Dermis microvascular lymphatic vessel endothelial cell (primary cell): ENCODE measurements around the gene ROCK2. TPM values are rescaled to one million over a fixed set of nuclear protein-coding genes. Genes with fewer than 3 reads are reported as not detected.
A peak's percentile ranks its signal among the peaks of the same experiment; 100 is the strongest.

Experiments used
- DNase-seq, 2 donors: peaks; one replicate each; pipeline versions ENCODE4 v3.0.0 to v3.0.0-alpha.2; 2010; ENCODE audit warnings: low read depth in 2 of 2
- total RNA-seq: library from RNA; depleted of rRNA; stranded (reverse); fragments of >200 nt; gene quantifications from 2 replicates; pipeline ENCODE4 v1.2.1, GENCODE V29; 2014

The ROCK2 gene
- total RNA-seq, 1 donor from 2014 or later: 39.0 TPM

- DNase-seq: no peak
Observed at GRCh38 chr2:11156396-11157075, 187.9 kb downstream of the ROCK2 start.

DNA sequence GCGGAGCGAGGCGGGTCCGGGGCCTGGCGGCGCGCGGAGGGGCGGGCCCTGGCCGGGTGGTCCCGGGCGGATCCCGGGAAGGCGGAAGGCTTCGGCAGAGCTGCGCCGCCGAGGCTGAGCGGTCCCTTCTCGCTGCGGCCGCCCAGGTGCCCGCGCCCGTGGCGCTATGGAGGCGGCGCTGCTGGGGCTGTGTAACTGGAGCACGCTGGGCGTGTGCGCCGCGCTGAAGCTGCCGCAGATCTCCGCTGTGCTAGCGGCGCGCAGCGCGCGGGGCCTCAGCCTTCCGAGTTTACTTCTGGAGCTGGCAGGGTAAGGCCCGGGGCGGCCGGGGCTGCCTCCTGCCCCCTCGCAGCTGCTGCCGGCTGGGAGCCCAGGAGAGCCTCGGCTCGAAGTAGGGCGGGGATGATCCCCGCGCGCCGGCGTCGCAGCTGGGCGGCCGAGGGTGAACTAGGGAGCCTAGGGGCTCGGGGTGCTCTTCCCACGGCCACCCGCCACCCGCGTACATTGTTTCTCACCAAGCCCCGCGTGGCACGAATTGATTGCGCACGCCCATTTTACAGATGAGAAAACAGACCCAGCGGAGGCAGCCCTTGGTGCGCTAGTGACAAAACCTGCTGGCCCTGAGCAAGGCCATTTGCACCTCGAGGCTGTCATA lies 188.9 kb downstream of the ROCK2 start, which contains the start of gene SLC66A3:
Gene SLC66A3, plus strand, starts transcription at position 87 of the 655 bp plus-strand sequence. Its CDS starts 80 bp downstream, at position 167.
- peak; percentile 60 to 93 for DNase-seq

DNA sequence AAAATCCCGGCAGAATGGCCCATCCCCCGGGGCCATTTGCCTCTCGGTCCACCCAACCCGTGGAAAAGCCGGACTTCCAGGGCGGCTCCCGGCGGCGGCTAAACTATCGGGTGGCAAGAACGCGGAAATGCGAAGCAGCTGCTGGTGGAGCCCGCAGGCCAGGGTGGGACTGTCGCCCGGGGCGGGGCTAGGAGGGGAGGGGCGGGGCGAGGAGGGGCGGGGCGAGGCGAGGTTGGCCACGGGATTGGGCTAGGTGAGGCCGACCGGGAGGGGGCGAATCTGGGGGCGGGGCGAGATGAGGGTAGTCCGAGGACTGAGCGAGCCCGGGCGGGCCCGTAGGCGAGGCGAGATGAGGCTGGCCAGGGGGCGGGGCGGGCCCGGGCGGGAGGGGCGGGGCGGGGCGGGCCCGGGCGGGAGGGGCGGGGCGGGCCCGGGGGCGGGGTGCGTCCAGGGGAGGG lies 189.5 kb downstream of the ROCK2 start:
- DNase-seq: peak; percentile 84 to 97

DNA sequence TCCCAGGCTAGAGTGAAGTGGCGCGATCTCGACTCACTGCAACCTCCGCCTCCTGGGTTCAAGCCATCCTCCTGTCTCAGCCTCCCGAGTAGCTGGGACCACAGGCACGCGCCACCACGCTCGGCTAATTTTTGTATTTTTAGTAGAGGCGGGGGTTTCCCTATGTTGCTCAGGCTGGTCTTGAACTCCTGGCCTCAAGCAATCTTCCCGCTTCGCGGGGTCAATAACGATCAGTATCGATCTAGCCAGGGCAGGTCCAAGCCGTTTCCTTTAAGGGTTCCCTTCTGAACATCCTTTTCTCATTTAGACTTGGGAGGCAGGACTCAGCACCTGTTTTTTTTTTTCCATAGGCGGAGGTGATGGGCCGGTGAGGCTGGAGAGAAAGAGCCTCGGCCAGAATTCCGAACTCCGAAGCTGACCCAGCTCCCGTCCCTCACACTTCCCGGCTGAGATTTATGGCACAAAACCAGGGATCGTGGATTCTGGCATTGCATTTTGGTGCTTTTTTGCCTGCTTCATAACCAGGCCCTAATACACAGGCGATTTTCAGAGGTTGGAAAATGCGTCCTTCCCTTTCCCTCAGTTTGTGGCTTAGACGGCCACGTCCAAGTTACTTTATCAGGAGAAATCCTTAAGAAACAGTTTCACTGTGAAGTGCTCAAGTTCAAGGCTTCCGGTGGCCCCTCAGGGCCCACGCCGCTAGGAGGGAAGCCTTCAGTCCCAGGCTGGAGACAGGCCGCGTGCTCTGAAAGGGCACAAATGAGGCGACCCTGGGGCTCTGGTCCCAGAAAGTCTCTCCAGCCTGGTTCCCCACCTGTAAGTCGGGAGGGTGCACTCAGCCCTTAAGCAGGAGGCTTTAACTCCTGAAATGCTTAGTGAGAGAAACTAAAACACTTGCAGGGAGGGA lies 190.2 kb downstream of the ROCK2 start:
- DNase-seq: no peak

GRCh38 chr2:11152591-11152990 lies 191.8 kb downstream of the ROCK2 start:
- no peak for DNase-seq

GRCh38 chr2:11147263-11147662 lies 197.2 kb downstream of the ROCK2 start:
- DNase-seq: no peak

GRCh38 chr2:11146076-11146475 lies 198.4 kb downstream of the ROCK2 start:
- no peak for DNase-seq

DNA sequence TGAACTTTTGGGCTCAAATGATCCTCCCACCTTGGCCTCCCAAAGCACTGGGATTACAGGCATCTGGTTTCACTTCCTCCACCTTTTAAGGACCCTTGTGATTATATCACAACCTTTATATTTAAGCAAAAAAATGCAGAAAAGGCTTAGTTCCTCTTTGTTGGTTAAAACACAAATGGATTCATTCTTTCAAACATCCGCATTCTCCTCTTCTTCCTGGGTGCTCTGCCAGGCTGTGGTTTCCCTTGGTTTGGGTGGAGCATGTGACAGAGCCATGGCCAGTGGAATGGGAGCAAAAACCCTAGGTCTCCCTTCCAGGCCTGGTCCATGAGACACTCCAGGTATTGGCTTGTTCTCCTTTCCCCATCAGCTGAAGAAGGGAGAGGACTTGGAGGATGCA lies 199.1 kb downstream of the ROCK2 start:
- DNase-seq: no peak

GRCh38 chr2:11144738-11145079 lies 199.7 kb downstream of the ROCK2 start:
- no peak for DNase-seq

DNA sequence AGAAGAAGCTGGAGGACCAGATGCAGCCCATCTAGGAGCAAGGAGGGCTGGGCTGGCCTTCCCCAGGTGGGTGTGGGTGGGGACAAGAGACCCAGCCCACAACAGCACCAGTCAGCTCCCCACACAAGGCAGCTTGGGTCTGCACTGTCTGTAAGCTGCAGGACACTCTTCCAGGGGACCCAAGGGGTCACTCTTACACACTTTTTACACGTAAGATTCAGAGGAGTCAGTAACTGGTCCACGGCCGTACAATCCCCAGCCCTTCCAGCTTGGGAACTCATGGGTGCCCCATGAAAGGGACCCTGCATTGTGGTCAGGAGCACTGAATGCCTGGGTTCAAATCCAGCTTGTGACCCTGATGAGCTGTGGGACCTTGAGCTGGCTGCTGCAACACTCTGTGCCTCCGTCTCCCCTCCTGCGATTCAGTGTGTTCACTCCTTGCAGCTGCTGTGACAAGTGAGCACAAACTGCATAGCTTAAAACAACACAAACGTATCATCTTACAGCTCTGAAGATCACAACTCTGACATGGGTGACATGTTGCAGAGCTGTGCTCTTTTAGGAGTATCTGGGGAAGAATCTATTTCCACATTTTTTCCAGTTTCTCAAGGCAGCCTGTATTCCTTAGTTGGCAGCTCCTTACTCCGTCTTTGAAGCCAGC lies 200.2 kb downstream of the ROCK2 start:
- no peak for DNase-seq

DNA sequence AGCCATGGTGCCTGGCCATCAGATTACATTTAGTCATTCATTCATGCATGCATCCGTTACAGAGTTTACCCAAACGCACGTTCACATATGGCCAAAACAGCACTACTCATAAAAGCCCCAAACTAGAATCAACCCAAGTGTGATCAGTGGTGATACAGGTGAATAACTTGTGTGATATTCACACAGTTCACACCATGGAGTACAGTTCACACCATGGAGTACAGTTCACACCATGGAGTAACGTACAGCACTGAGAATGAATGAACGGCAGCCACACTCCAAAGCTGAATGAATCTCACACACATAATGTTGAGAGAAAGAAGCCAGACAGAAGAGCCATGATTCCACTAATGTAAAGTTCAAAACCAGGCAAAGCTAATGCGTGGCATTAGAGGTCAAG lies 201.4 kb downstream of the ROCK2 start:
- no peak for DNase-seq

GRCh38 chr2:11142330-11142729 lies 202.1 kb downstream of the ROCK2 start:
- DNase-seq: no peak

GRCh38 chr2:11141319-11141718 lies 203.1 kb downstream of the ROCK2 start:
- DNase-seq: no peak

- peak in 1 of 2 donors; percentile 14 for DNase-seq
Observed at GRCh38 chr2:11140492-11140891, 203.9 kb downstream of the ROCK2 start.

DNA sequence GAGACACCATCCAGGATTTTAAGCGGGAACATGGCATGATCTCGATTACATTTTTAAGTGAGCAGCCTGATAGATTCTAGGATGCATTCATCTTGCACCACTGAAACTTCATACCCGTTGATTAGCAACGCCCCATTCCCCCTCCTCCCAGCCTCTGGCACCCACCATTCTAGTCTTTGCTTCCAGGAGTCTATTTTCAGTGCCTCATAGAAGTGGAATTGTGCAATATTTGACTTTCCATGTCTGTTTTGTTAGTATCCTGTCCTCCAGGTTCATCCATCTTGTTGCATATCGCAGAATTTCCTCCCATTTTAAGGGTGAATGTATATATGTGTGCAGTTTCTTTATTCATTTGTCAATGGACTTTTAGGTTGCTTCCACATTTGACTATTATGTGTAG lies 210.1 kb downstream of the ROCK2 start:
- no peak for DNase-seq

DNA sequence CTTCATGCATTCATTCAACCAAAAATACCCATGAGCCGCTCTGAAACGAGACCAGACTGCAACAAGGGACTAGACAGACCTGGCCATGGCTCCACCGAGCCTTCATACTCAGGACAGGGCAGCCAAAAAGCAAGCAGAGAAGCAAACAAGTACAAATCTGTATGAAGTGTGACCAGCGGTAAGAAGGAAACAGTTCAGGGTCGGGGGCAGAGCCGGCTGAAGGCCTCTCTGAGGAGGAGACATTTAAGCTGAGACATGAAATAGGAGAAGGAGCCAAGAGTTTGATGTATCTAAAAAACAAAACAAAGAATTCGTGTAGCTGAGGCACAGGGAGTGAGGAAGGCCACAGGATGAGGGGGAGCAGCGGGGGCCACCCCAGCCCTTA lies 210.5 kb downstream of the ROCK2 start:
- no peak for DNase-seq

DNA sequence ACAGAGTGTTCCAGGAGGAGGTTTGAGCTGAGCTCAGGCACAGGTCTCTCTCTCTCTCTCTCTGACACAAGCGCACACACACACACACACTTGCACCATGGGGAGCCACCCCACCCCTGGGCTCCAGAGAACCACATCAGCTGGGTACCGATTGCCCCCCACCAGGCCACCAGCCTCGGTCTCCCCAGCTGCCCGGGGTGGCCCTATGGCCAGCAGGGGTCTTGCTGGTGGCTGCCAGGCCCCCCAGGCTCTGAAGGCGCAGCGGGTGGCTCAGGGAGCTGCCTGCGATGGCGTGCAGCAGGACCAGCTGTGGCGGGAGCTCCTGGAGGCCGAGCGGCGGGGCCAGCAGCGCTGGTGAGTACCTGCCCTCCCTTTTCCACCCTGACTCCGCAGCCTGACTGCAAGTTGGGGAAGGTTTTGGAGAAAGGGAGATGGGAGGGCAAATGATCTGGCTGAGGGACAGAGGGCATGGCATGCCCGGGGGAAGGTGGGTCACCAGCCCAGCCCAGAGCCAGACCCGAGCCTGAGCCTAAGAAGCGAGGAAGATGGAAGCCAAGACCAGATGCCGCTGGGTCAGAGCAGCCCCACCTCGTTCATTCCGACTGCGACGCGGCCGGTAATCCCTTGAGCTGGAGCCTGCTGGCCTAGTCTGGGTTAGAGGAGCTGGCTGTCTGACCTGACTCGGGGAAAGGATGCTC lies 211.0 kb downstream of the ROCK2 start:
- no peak for DNase-seq

GRCh38 chr2:11132036-11132671 lies 212.3 kb downstream of the ROCK2 start:
- DNase-seq: no peak

- no peak for DNase-seq
Observed at GRCh38 chr2:11131166-11131920, 213.1 kb downstream of the ROCK2 start.
